Dermis blood vessel endothelial cell (primary cell): ENCODE data around the gene SOHLH1. TPM values are rescaled to one million over a fixed set of nuclear protein-coding genes. Genes with fewer than 3 reads are reported as not detected.

Experiments
- DNase-seq: peaks from one replicate; pipeline ENCODE4 v3.0.0; 2010
- total RNA-seq: library from RNA; depleted of rRNA; stranded (reverse); fragments of >200 nt; gene quantifications from 2 replicates; pipeline ENCODE4 v1.2.3, GENCODE V29; 2014

SOHLH1 gene, protein sequence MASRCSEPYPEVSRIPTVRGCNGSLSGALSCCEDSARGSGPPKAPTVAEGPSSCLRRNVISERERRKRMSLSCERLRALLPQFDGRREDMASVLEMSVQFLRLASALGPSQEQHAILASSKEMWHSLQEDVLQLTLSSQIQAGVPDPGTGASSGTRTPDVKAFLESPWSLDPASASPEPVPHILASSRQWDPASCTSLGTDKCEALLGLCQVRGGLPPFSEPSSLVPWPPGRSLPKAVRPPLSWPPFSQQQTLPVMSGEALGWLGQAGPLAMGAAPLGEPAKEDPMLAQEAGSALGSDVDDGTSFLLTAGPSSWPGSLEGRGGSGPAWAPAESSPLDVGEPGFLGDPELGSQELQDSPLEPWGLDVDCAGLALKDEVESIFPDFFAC
- 0.05 TPM in 1 of 2 replicates, not detected in the other for total RNA-seq

DNA sequence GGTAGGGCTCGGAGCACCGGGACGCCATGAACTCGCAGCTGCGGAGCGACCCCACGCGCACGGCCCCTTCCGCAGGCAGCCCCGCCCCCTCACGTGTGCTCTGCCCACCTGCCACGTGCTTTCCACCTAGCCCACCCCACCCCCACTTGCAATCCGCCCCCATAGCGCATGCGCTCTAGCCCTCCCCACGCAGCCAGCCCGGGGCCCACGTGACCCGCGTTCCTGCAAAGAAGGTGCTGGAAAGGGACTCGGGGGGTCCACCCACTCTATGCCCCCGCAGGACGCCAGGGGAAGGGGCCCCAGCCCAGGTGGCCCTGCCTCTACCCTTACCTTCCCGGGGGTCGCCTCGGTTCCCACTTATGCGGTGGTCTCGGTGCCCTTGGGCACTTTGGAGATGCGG lies at the start of gene SOHLH1:
TSS of gene SOHLH1 (minus strand) at position 42 of the 400 bp plus-strand sequence. CDS start at position 28, 14 bp downstream.
- DNase-seq, result no peak

DNA sequence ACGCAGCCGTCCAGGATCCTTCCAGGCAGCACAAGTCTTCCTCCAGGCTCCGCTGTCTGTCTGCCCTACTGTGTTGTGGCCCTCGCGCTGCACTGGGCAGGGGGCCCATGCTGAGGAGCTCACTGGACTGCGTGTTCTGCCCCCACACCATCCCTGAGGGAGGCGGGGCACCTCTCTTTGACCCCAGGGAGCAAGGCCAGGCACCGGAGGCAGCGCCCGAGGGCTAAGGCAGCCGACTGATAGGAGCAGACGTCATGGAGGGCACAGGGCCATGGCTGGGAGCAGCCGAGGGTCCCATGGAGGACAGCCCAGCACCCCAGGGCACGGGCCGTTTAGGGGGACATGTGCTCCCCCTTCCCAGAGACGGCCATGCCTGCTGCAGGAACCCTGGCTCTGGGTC lies 49.4 kb upstream of the SOHLH1 start:
- DNase-seq, result no peak

DNA sequence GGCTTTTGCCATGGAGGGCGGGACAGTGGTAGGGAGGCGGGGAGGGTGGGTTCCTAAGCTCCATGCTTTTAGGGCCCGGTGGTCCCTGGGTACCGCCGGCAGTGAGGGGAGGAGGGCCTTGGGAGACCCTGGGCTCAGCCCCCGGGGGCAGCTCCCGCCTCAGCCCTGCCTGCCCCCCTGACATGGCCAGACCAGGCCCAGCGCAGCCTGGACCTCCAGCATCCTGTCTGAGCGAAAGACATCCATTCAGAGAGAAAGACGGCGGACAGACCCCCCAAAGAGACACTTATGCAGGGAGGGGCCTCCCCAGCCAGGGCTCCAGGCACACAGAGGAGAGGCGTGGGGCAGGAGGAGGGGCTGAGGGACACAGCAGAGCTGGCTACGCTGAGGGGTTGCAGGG lies 48.0 kb upstream of the SOHLH1 start:
- DNase-seq, result no peak

DNA sequence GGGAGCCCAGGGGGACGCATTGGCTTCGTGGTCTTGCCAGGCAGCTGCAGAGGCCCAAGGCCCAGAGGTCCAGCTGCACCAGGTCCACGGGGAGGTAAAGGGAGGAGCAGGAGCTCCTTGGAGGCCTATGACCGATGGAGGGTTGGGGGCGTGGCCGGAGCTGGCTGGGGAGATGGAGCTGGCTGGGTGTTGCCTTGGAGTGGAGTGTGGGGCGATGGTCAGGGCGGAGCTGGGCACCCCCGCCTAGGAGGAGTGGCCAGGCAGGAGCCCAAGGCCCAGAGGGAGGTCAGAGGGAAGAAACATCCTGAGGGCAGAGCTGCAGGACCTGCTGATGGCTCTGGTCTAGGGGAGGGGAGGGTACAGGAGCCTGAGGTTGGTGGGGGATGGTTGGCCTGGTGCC lies 47.3 kb upstream of the SOHLH1 start:
- DNase-seq, result no peak

DNA sequence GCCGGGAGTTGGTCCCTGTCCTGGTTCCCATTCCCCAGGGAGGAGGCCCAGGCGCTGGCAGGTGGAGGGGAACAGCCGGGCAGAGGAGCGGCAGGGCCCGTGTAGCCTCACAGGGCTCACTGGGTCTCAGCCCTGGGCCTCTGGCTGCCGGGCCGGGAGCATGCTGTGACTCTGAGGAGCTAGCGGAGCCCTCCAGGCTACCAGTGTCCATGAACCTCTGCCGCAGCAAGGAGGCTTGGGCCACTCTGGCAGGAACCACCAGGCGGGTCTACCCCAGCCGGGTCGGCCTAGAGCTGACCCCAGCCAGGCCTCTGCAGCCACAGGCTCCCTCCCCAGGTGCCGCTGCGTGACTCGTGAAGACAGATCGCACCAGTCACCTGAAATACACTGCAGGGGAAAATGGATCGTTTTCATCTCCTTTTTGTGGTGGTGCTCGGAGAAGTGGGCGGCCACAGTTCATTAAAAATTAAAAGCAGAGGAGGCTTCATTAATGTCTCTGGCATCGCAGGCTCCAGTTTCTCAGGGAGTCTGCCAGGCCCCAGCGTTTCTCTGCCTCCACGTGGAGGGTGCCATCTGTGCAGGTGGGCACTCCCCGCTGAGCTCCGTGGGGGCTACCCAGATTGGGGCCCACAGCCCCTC lies 46.5 kb upstream of the SOHLH1 start:
- DNase-seq, result no peak

DNA sequence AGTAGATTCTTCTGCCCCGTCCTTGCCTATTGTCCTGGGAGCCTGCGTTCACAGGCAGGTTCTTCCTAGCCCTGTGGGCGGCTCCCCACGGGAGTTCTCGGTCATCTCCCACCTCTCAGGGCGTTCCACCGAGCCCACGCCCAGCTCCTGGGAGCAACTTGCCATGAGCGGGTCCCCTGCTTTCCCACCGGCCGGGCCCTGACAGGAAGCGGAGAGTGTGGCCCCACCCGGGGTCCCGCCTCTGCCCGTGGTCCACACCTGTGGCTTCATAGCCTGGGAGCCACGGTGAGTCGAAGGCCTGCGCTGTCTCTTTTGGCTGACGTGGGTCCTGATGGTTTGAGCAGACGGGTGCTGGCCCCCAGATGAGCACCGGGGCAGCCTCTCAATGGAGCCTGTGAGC lies 45.9 kb upstream of the SOHLH1 start:
- no peak for DNase-seq

DNA sequence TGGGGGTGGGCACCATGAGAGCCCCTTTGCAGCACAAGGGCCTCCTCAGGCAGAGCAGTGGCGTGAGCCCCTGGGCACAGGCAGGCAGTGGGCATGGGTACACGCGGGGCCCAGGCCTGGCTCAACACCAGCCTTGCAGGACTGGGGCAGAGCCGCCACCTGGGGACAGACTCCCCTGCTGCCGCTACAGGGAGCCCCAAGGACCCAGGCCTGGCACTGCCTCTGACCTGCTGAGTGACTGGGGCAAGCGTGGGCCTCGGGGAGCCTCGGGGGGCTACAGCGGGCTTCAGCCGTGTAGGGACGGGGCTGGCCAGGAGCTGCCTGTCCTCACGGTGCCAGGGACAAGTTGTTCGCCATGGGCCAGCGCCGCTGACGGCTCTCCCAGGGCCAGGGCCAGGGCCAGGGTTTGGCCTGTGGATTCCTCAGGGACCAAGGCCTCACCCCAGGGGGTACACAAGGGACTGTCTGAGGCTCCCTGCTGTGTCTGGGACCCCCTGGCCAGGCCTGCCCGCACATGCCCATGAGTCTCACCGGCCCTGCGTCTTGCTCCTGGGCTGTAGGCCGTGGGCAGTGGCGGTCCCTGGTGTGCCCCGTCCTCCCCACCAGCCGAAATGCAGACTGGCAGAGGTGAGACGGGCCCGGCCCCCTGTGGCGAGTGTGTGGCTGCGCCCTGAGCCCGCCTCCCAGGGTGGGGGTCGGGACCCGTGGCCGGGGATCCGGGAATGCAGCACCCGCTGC lies 45.2 kb upstream of the SOHLH1 start:
- no peak for DNase-seq

DNA sequence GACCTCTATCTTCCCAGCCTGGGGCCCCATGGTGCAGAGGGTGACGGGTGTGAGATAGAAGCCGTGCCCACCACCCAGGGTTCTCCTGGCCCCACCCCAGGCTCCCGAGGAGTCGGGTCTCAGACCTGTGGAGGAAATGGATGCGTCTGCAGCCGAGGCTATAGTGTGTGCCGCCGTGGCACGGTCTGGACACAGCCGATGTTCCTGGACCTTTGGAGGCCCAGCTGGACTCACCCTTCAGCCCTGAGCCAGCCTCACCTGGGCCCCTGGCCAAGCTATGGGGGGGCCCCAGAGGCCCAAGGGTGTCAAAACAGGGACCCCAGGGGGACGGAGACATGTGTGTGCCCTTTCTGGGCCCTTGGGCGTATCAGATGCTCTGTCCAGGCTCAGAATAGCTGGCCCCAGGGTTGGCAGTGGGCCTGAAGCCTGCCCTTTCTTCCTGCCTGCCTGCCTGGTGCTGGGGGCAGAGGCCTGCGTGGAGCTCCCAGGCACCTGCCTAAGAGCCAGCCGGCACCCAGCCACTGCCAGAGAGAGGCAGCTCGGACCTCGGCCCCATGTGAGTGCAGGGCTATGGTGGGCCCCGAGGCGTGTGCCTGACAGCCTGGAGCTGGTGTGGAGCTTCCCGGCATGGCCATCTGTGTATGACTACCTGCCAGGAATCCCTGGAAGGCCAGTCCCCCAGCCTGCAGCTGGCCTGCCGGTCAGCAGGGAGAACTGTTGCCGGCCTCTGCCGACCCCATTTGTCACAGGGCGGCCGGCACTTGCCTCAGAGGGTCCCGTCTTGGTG lies 44.5 kb upstream of the SOHLH1 start:
- no peak for DNase-seq

DNA sequence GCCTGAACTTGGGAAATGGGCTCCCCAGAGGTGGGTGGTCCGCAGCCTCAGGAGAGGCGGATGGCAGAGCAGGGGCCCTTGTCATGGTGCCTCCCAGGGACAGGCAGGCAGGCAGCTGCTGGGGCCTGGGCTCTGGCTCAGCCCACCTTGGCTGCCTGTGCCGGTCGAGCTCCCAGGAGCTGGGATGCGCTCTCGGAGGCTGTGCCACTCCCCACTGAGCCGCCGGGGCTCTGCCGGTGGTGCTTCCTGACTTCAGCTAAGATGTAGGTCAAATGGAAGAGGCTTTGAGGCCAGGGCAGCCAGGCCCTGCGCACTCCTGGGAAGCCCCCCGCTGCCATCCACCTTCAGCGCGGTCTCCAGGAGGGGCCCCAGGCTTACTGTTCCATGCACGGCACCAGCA lies 43.7 kb upstream of the SOHLH1 start:
- DNase-seq, result no peak

DNA sequence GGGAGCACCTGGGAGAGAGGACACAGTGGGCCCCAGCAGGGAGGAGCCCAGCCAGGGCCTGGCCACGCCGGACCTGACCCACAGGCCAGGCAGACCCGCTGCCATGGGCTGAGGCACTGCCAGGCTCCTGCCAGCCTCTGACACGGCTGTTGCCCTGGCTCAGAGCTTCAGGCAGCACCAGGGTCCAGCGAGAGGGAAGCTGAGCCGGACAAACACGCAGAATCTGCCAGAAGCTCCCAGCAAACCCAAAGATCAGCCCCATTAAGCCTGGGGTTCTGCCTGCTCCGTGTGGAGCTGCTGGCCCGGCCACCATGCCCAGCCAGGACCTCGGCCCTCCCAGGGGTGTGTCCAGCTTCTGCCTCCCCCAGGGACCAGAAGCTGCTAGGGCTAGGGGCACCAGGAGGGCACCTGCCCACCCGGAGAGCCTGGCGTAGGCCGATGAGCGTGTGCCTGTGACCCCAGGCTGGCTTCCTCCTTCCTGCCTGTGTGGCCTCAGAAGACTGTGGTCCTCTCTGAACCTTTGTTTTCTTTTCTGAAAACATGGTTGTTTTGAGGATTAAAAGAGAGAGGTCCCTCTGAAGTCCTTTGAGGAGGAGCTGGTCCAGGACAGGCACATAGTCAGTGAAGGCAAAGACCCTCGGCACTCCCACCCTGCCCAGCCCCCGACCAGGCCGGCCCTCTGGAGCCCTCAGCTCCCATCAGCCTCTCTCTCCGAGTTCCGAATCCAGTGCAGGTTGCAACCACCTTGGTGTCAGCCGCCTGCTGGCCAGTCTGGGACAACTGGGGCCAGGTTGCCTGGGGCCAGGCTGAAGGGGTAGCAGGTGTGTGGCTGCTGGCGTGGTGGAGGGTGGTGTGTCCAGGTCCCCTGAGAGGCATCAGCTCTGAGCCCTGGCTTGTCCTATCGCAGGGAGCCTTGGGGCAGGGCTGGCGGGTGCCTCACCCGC lies 42.3 kb upstream of the SOHLH1 start:
- no peak for DNase-seq

DNA sequence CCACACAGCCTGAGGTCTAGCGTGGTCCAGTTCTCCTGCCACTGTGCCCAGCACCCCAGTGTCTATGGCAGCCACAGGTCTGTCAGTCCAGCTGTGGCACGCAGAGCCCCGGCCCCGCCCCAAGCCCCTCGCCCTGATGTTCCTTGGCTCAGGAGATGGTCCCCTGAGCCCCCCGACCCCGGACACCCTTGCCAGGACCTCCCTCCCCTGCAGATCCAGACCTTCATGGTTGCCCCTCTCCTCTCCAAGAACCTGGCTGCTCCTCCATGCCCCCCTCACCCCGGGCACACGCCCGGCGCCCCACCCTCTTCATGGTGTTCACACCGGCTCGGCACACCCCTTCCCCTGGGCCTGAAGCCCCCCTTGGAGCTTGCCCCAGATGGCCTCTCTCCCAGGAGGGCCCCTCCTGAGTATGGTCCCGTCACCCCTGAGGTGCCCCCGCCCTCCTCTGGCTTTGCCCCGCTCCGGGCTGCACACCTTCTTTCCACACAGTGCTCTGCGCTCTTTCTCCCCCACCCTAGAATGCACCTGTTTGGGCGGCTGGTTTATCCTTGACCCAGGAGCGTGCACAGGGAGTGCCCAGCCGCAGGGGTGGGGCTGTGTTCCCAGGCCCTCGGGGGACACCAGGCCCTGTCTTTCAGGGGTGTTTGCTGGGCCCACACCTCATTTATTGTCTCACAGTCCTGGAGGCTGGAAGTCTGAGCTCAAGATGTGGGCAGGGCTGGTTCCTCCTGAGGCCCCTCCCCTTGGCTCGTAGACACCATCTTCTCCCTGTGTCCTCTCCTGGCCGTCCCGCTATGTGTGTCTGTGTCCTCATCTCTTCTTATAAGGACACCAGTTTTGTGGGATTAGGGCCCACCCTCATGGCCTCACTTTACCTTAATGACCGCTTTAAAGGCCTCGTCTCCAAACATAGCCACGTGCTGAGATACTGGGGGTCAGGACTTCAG lies 40.3 kb upstream of the SOHLH1 start:
- DNase-seq, result no peak

DNA sequence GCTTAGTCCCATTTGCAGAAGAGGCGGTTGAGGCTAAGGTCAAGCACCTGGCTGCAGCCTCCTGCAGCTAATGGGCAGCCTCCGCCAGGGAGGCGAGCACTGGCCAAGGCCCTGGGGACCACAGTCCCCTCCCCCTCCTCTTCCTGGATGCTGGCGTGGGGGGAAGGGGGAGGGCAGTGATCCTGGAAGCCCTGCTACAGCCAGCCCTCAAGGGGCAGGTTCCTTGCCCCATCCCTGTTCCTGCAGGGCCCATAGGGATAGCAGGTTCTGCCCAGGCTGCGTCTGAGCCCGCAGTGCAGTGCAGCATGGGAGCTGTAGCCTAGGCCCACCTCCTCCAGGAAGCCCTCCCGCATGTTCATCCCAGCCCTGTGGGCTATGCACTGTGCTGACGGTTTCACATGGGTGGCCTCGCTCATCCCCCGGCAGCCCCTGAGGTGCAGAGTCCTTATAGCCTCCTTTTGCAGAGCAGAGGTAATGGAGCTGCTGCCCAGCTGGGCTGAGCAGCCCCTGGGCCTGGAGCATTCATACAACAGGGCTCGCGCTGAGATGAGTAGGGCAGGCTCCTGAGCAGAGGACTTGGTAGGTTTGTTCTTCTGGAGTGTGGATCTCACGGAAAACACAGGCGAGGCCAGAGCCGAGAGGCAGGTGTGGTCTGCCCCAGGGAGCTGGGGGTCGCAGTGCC lies 38.7 kb upstream of the SOHLH1 start:
- no peak for DNase-seq

DNA sequence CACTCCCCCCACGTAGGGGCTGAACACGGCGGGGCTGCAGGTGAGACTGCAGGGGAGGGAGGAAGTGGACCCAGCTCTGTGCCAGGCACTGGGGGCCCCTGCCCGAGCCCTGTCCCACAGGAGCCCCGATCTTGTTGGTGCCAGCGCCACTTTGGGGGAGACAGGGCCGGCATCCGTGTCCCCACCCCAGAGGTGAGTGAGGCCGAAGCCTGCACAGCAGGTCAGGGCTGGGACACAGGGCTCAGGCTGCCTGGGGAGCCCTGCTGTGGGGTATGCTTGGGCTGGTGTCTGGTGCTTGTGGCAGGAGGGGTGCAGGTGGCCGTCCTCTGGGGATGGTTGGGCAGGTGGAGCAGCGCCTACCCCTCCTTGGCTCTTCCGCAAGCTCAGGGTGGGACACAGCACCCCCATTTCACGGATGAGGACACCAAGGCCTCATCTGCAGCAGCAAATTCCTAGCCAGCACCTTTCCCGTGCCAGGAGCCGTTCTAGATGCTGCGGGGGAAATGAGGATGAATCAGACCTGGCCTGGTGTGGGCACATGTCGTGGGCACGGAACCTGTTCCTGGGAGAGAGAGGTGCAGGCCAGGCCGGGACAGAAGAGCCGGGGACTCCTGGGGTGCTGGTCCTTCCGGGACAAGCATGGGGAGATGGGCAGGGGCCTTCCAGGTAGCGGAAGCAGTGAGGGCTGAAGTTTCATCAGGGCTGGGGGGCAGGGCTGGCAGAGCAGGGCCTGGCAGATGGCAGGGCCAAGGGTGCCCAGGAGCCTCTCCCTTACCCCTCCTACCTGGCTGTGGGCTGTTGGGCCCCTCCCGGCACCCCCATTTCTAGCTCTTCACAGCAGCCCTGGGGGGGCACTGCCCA lies 37.9 kb upstream of the SOHLH1 start:
- DNase-seq, result no peak

DNA sequence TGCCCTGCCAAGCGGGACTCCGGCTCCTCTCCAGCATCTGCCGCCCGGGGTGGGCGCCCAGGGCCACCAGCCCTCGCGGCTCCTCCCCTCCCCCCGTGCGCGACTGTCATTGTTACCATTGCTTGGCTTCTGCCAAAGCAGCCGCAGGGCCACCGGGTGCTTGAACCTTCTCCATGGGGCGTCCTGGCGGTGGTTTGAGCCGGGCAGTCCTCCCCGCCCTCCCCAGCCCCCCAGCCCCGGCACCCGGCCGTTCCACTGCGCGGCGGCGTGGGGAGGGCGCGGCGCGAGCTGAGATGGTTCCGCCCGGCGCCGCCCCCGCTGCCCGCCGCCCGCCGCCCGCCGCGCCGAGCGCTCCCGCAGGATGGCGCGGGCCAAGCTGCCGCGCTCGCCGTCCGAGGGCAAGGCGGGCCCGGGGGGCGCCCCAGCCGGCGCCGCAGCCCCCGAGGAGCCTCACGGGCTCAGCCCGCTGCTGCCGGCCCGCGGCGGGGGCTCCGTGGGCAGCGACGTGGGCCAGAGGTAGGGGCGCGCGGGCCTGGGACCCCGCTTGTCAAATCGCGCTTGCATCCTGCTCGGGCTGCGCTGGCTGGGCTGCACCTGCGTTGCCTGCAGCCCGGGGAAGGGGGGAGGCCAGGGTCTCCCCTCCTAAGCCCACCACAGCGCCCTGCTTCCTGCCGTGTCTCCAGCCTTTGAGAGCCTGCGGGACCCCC lies 37.1 kb upstream of the SOHLH1 start:
- DNase-seq, result no peak

DNA sequence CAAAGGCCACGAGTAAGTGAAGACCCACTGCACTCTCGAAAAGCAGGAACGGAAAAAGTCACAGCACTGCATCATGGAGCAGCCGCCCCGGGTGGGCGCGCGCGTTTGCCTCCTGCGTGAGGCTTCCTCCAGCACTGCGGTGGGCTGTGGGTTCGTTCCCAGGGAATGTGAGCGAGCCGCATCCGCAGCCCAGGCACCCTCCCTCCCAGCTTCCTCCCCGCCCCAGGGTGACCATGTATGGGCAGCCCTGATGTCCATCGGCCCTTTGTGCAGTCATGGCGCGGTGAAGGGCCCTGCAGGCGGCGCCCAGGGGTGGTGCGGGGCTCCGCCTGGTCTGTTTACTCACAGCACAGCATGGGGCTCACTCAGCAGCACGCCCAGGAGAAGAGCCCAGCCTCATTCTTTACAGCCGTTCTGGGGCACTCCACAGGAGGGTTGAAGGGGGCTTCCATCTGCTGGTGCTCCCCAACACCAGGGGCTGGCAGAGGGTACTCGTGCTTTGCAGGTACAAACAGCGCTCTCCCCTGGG lies 35.4 kb upstream of the SOHLH1 start:
- DNase-seq, result no peak

DNA sequence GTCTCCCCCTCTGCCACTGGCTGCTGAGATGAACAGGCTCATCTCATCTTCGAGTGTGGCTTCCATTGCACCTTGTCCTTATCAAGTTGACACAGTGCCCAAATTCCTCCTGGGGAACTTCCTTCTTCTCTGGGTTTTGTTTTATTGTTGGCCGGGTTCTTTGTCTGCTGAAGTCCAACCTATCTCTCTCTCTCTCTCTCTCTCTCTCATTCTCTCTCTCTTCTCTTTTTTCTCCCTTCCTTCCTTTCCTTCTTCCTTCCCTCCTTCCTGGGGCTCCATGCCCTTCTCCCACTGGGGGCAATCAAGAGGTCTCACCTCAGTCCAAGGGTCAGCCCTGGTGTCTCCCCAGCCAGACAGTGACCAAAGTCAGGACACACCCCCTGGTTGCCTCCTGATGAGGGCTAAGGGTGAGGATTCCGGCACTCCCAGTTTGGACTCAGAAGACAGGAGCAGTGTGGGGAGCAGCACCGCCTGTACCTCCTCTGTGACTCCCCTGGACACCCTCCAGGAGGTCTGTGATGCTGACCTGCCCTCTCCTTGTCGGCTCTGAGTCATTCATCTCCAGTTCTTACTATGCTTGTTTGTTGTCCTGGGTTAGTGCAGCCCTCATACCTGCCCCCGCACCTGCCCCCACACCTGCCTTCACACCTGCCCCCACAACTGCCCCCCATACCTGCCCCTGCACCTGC lies 33.4 kb upstream of the SOHLH1 start:
- no peak for DNase-seq

DNA sequence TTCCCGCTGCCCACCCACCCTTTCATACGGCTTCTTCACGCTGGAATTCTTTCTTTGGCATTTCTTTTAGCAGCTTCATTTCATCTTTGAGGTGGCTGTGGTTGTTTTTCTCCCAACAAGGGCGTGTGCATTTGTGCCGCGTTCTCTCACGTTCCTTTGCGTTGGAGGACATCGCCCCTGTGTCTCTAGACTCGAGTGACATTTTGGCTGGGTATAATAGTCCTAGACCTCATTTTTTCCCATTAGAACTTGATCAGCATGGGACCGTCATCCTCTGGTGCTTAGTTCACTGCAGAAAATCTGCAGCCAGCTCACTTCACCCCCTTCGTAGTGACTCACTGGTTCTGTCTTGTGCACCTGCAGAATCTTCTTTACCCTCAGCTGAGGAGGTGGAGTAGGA lies 32.2 kb upstream of the SOHLH1 start:
- DNase-seq, result no peak
